Dedifferentiated amniotic fluid mesenchymal stem cell (primary cell): ENCODE data around the gene CFAP100.

Experiments used
- DNase-seq: peaks from one replicate; pipeline ENCODE4 v3.0.0-alpha.2; 2016; ENCODE audit errors: extremely low spot score

CFAP100 gene

GRCh38 chr3:126356373-126357264 is 38.1 kb upstream of the CFAP100 start:
- no peak for DNase-seq

GRCh38 chr3:126357295-126358037 is 37.2 kb upstream of the CFAP100 start, which contains the start of gene KLF15:
Gene KLF15, minus strand, starts transcription at chr3:126357408. Its CDS starts 4,486 bp downstream, at chr3:126352922.
- DNase-seq = peak; percentile 48

- no peak for DNase-seq
These were observed 36.5 kb upstream of the CFAP100 start for GRCh38 chr3:126358038-126358815.

- DNase-seq = no peak
These were observed 35.9 kb upstream of the CFAP100 start for GRCh38 chr3:126358816-126359181.

GRCh38 chr3:126360046-126360713 is 34.5 kb upstream of the CFAP100 start:
- DNase-seq = no peak

- no peak for DNase-seq
These were observed 34.0 kb upstream of the CFAP100 start for GRCh38 chr3:126360714-126361060.

- DNase-seq = no peak
These were observed 33.5 kb upstream of the CFAP100 start for GRCh38 chr3:126361211-126361610.

- no peak for DNase-seq
These were observed 30.5 kb upstream of the CFAP100 start for GRCh38 chr3:126364130-126364695.

GRCh38 chr3:126364731-126365301 is 29.9 kb upstream of the CFAP100 start:
- DNase-seq = no peak

GRCh38 chr3:126365351-126366277 is 29.1 kb upstream of the CFAP100 start:
- no peak for DNase-seq

GRCh38 chr3:126367316-126367805 is 27.3 kb upstream of the CFAP100 start:
- DNase-seq = no peak

GRCh38 chr3:126369490-126369889 is 25.2 kb upstream of the CFAP100 start:
- DNase-seq = no peak

- no peak for DNase-seq
These were observed 24.7 kb upstream of the CFAP100 start for GRCh38 chr3:126370055-126370454.

- DNase-seq = no peak
These were observed 24.1 kb upstream of the CFAP100 start for GRCh38 chr3:126370606-126371005.

GRCh38 chr3:126371096-126371705 is 23.5 kb upstream of the CFAP100 start:
- no peak for DNase-seq

GRCh38 chr3:126372413-126373145 is 22.1 kb upstream of the CFAP100 start:
- DNase-seq = no peak

GRCh38 chr3:126373146-126373613 is 21.5 kb upstream of the CFAP100 start:
- no peak for DNase-seq
